Liver (tissue), 3 donors: ENCODE results near the gene PDK4.

ENCODE experiments used
- ATF3 ChIP-seq: IDR thresholded peaks from 2 replicates; pipeline ENCODE4 v1.6.1; 2016; ENCODE audit warnings: antibody characterized with exemption
- CTCF ChIP-seq: fragments of 150-350 bp; IDR thresholded peaks from 2 replicates; pipeline ENCODE4 v1.5.1; 2017; ENCODE audit warnings: improper control_type of control experiment, low read depth, low read length; ENCODE audit not compliant: missing input control
- EGR1 ChIP-seq, 2 donors: IDR thresholded peaks; 2 replicates each; pipeline ENCODE4 v1.6.1; 2016 to 2018; ENCODE audit warnings: antibody characterized with exemption in 2 of 2, low read depth in 2 of 2
- GABPA ChIP-seq, 2 donors: IDR thresholded peaks in 1 of 2; conservative IDR thresholded peaks in 1 of 2; 2 replicates each; pipeline ENCODE4 v1.6.1; 2016; ENCODE audit warnings: antibody characterized with exemption in 2 of 2, mild to moderate bottlenecking in 1 of 2, moderate library complexity in 1 of 2
- HNF4G ChIP-seq: IDR thresholded peaks from 2 replicates; pipeline ENCODE4 v1.6.1; 2016; ENCODE audit warnings: antibody characterized with exemption
- MAX ChIP-seq: IDR thresholded peaks from 2 replicates; pipeline ENCODE4 v1.6.1; 2016; ENCODE audit warnings: antibody characterized with exemption
- RAD21 ChIP-seq, 2 donors: IDR thresholded peaks; 2 replicates each; pipeline ENCODE4 v1.6.1; 2016; ENCODE audit warnings: antibody characterized with exemption in 2 of 2, mild to moderate bottlenecking in 2 of 2
- REST ChIP-seq: IDR thresholded peaks from 2 replicates; pipeline ENCODE4 v1.6.1; 2016; ENCODE audit warnings: antibody characterized with exemption, mild to moderate bottlenecking
- SP1 ChIP-seq: IDR thresholded peaks from 2 replicates; pipeline ENCODE4 v1.6.1; 2018; ENCODE audit warnings: antibody characterized with exemption, mild to moderate bottlenecking
- TAF1 ChIP-seq: conservative IDR thresholded peaks from 2 replicates; pipeline ENCODE4 v1.6.1; 2016; ENCODE audit warnings: antibody characterized with exemption, mild to moderate bottlenecking
- YY1 ChIP-seq: IDR thresholded peaks from 2 replicates; pipeline ENCODE4 v1.6.1; 2016; ENCODE audit warnings: antibody characterized with exemption, mild to moderate bottlenecking
- ZBTB33 ChIP-seq: IDR thresholded peaks from 2 replicates; pipeline ENCODE4 v1.6.1; 2016; ENCODE audit warnings: antibody characterized with exemption
- donor health status: healthy.
- donor health status: healthy.

- TF ChIP-seq CTCF (no peak), RAD21 (IDR thresholded peaks at IDR 0.05) (no peak), ZBTB33 (no peak), EGR1 (IDR thresholded peaks at IDR 0.05; ENCODE audit: low read depth in 2 of 2) (no peak), REST (no peak), HNF4G (no peak), GABPA (IDR thresholded peaks at IDR 0.05 in 1 of 2, conservative IDR thresholded peaks at IDR 0.05 in 1 of 2) (no peak), ATF3 (no peak), SP1 (no peak), MAX (no peak), YY1 (no peak), TAF1 (no peak)
Observed at GRCh38 chr7:95569720-95570119, 26.6 kb downstream of the PDK4 start.
